HTR-8/SVneo (cell line): ENCODE data around the gene EPX.

Experiments
- DNase-seq: peaks from one replicate; pipeline ENCODE4 v3.0.0; 2011; ENCODE audit warnings: low spot score, mixed read lengths; ENCODE audit not compliant: insufficient read length
- FAIRE-seq: peaks from 2 replicates; lab custom pipeline; 2011; peaks lifted over from hg19 to GRCh38; lab: Jason Lieb, UNC

Gene EPX

GRCh38 chr17:58184986-58185761 is 7.4 kb upstream of the EPX start:
- DNase-seq (no peak), FAIRE-seq (peak; percentile 42)

GRCh38 chr17:58186591-58186990 is 5.9 kb upstream of the EPX start:
- no peak for FAIRE-seq
- no peak for DNase-seq

- peak; percentile 38 for FAIRE-seq
- no peak for DNase-seq
Observed at GRCh38 chr17:58187063-58187462, 5.5 kb upstream of the EPX start.

GRCh38 chr17:58187675-58188074 is 4.9 kb upstream of the EPX start:
- FAIRE-seq = no peak
- no peak for DNase-seq

GRCh38 chr17:58189436-58190146 is 2.9 kb upstream of the EPX start:
- peak; percentile 92 for DNase-seq
- FAIRE-seq = peak; percentile 80

GRCh38 chr17:58191241-58191896 is 1.2 kb upstream of the EPX start:
- no peak for DNase-seq
- FAIRE-seq = peak; percentile 4

GRCh38 chr17:58193641-58194255 is 1.2 kb downstream of the EPX start:
- FAIRE-seq = no peak
- no peak for DNase-seq

GRCh38 chr17:58195518-58196123 is 3.1 kb downstream of the EPX start:
- DNase-seq = no peak
- peak; percentile 65 for FAIRE-seq

GRCh38 chr17:58196610-58197009 is 4.1 kb downstream of the EPX start:
- DNase-seq (no peak), FAIRE-seq (no peak)

GRCh38 chr17:58200024-58200633 is 7.6 kb downstream of the EPX start:
- peak; percentile 67 for DNase-seq
- peak; percentile 89 for FAIRE-seq

- no peak for DNase-seq
- peak; percentile 4 for FAIRE-seq
Observed at GRCh38 chr17:58202859-58203258, 10.3 kb downstream of the EPX start.

GRCh38 chr17:58204796-58205195 is 12.3 kb downstream of the EPX start:
- FAIRE-seq (no peak), DNase-seq (no peak)

GRCh38 chr17:58205936-58206335 is 13.4 kb downstream of the EPX start:
- DNase-seq = no peak
- FAIRE-seq = no peak

- DNase-seq (no peak), FAIRE-seq (no peak)
Observed at GRCh38 chr17:58207451-58207850, 14.9 kb downstream of the EPX start.

GRCh38 chr17:58208344-58208743 is 15.8 kb downstream of the EPX start:
- no peak for FAIRE-seq
- no peak for DNase-seq

- DNase-seq (no peak), FAIRE-seq (no peak)
Observed at GRCh38 chr17:58210922-58211321, 18.4 kb downstream of the EPX start.

GRCh38 chr17:58215685-58216084 is 23.2 kb downstream of the EPX start:
- no peak for FAIRE-seq

GRCh38 chr17:58217766-58218165 is 25.2 kb downstream of the EPX start:
- DNase-seq (no peak), FAIRE-seq (no peak)

More at GRCh38 chr17:58215685-58216084, 23.2 kb downstream of the EPX start:
- no peak for DNase-seq

GRCh38 chr17:58219007-58219788 is 26.7 kb downstream of the EPX start, which contains the start of gene MKS1:
MKS1 (minus strand) TSS chr17:58219255; CDS start chr17:58219230, 25 bp downstream.
- DNase-seq (peak; percentile 100), FAIRE-seq (peak; percentile 100)
